Adrenal gland (tissue), 5 donors: ENCODE data around the gene ACKR2.

Experiments
- CTCF ChIP-seq, 6 experiments: fragments of 450-650 bp in 4 of 6; fragments of 200-600 bp in 2 of 6; sonication (generic) in 1 of 6; IDR thresholded peaks; 1 replicate in 5 of 6; 2 replicates in 1 of 6; pipeline versions ENCODE4 v1.5.1 to v1.8.0; 2016 to 2021; ENCODE audit warnings: antibody characterized with exemption in 6 of 6, mild to moderate bottlenecking in 2 of 6, moderate library complexity in 1 of 6
- POLR2A ChIP-seq, 2 donors: fragments of 450-650 bp; IDR thresholded peaks; one replicate each; pipeline ENCODE4 v1.6.1; 2017; ENCODE audit warnings: antibody characterized with exemption in 2 of 2, mild to moderate bottlenecking in 2 of 2, moderate library complexity in 1 of 2
- donor health status: DM: no; HTN: no; CAD: no.

GRCh38 chr3:42871592-42872196 lies 62.4 kb downstream of the ACKR2 start:
- no peak for TF ChIP-seq CTCF (IDR thresholded peaks at IDR 0.05)
- TF ChIP-seq POLR2A (IDR thresholded peaks at IDR 0.05), result no peak
